Fibroblast of lung (primary cell): ENCODE measurements around the gene GJB3. TPM values are rescaled to one million over a fixed set of nuclear protein-coding genes. Genes with fewer than 3 reads are reported as not detected.

Experiments
- DNase-seq, 2 donors: peaks; one replicate each; pipeline versions ENCODE4 v3.0.0 to v3.0.0-alpha.2; 2010; ENCODE audit warnings: low read depth in 2 of 2
- H2AFZ ChIP-seq: 2 replicates; pipeline ENCODE4 v1.5.1; 2012; ENCODE audit warnings: low read length, control low read depth, inconsistent platforms
- H3K27ac ChIP-seq: 2 replicates; pipeline ENCODE4 v1.5.1; 2011; ENCODE audit warnings: low read length, control low read depth; ENCODE audit not compliant: insufficient read depth
- H3K27me3 ChIP-seq: 2 replicates; pipeline ENCODE4 v1.5.1; 2011; ENCODE audit warnings: mild to moderate bottlenecking, low read length; ENCODE audit not compliant: control insufficient read depth, insufficient read depth
- H3K36me3 ChIP-seq: 2 replicates; pipeline ENCODE4 v1.5.1; 2011; ENCODE audit warnings: low read length; ENCODE audit not compliant: control insufficient read depth, insufficient read depth
- H3K4me1 ChIP-seq: 2 replicates; pipeline ENCODE4 v1.5.1; 2011; ENCODE audit warnings: low read length; ENCODE audit not compliant: control insufficient read depth, insufficient read depth; ENCODE audit errors: extremely low read depth
- H3K4me2 ChIP-seq: 2 replicates; pipeline ENCODE4 v1.5.1; 2011; ENCODE audit warnings: low read length, control low read depth; ENCODE audit not compliant: insufficient read depth; ENCODE audit errors: extremely low read depth
- H3K4me3 ChIP-seq, 4 experiments: fragments of 200-600 bp in 1 of 4; sonication (generic) in 1 of 4; replicated peaks in 1 of 4; 2 replicates each; pipeline ENCODE4 v1.5.1; 2011 to 2016; ENCODE audit warnings: low read length in 4 of 4, low read depth in 3 of 4, mild to moderate bottlenecking in 3 of 4, control low read depth in 2 of 4, inconsistent platforms in 1 of 4, mixed read lengths in 1 of 4; ENCODE audit not compliant: insufficient read depth in 1 of 4; ENCODE audit errors: control extremely low read depth in 1 of 4
- H3K79me2 ChIP-seq: 2 replicates; pipeline ENCODE4 v1.5.1; 2012; ENCODE audit warnings: mild to moderate bottlenecking, low read length, inconsistent platforms; ENCODE audit not compliant: control insufficient read depth, insufficient read depth
- H3K9ac ChIP-seq: 2 replicates; pipeline ENCODE4 v1.5.1; 2011; ENCODE audit warnings: mild to moderate bottlenecking, low read length, control low read depth; ENCODE audit not compliant: insufficient read depth
- H3K9me3 ChIP-seq: 2 replicates; pipeline ENCODE4 v1.5.1; 2012; ENCODE audit warnings: low read depth, low read length; ENCODE audit not compliant: control insufficient read depth, insufficient read depth
- H4K20me1 ChIP-seq: 2 replicates; pipeline ENCODE4 v1.5.1; 2011; ENCODE audit warnings: low read length; ENCODE audit not compliant: control insufficient read depth, insufficient read depth; ENCODE audit errors: extremely low read depth
- CTCF ChIP-seq, 2 donors: IDR thresholded peaks in 1 of 2; conservative IDR thresholded peaks in 1 of 2; 1 replicate in 1 of 2; 2 replicates in 1 of 2; pipeline ENCODE4 v1.5.1; 2011 to 2012; ENCODE audit warnings: low read length in 2 of 2, control low read depth in 1 of 2, inconsistent platforms in 1 of 2, low read depth in 1 of 2, mild to moderate bottlenecking in 1 of 2
- EZH2 ChIP-seq: IDR thresholded peaks from 2 replicates; pipeline ENCODE4 v1.5.1; 2012; ENCODE audit warnings: low read length, control low read depth, mild to moderate bottlenecking; ENCODE audit errors: missing control alignments
- polyA plus RNA-seq, 2 donors: library from polyadenylated mRNA; depleted of rRNA in 1 of 2; stranded (reverse) in 1 of 2; unstranded in 1 of 2; fragments of >200 nt; gene quantifications; 2 replicates each; pipeline ENCODE4 v1.2.1, GENCODE V29; 2011 to 2012; ENCODE audit warnings: missing spikeins in 1 of 2
- total RNA-seq: library from RNA; depleted of rRNA; stranded (reverse); fragments of >200 nt; gene quantifications from 2 replicates; pipeline ENCODE4 v1.2.1, GENCODE V29; 2014

Gene GJB3
- total and polyA plus RNA-seq, 2 donors (not counting 1 experiment from before 2014, with no cell fraction given), result not detected

- no peak for TF ChIP-seq CTCF (conservative IDR thresholded peaks at IDR 0.05 in 1 of 2, IDR thresholded peaks at IDR 0.05 in 1 of 2; ENCODE audit: low read depth in 1 of 2, low read length in 2 of 2)
- TF ChIP-seq EZH2, result no peak
- no peaks in the 10 kb centered on the region for H4K20me1 ChIP-seq
Measured at GRCh38 chr1:34794790-34795180, 13.8 kb downstream of the GJB3 start.

GRCh38 chr1:34795916-34796315 is 14.9 kb downstream of the GJB3 start:
- Histone ChIP-seq H3K79me2 (no peaks in the 10 kb centered on the region), H3K4me1 (no peaks in the 10 kb centered on the region), H3K27me3 (peaks cover 22% of the 10 kb centered on the region), H3K4me2 (no peak overlapping the region), H3K27ac (no peak overlapping the region), H3K9ac (no peak overlapping the region), H2AFZ (no peak overlapping the region), H3K4me3 (no peak overlapping the region), H4K20me1 (no peaks in the 10 kb centered on the region), H3K36me3 (no peaks in the 10 kb centered on the region), H3K9me3 (no peaks in the 10 kb centered on the region)
- DNase-seq, result no peak
- TF ChIP-seq EZH2 (no peak), CTCF (conservative IDR thresholded peaks at IDR 0.05 in 1 of 2, IDR thresholded peaks at IDR 0.05 in 1 of 2; ENCODE audit: low read depth in 1 of 2, low read length in 2 of 2) (no peak)

More at GRCh38 chr1:34794790-34795180, 13.8 kb downstream of the GJB3 start:
- no peak for DNase-seq
- Histone ChIP-seq H3K4me2 (no peak overlapping the region), H3K4me3 (no peak overlapping the region), H3K36me3 (no peaks in the 10 kb centered on the region), H2AFZ (no peak overlapping the region), H3K9ac (no peak overlapping the region), H3K4me1 (no peaks in the 10 kb centered on the region), H3K9me3 (no peaks in the 10 kb centered on the region), H3K27me3 (peaks cover 22% of the 10 kb centered on the region), H3K79me2 (no peaks in the 10 kb centered on the region), H3K27ac (no peak overlapping the region)

GRCh38 chr1:34796990-34797389 is 16.0 kb downstream of the GJB3 start:
- Histone ChIP-seq H3K4me1 (no peaks in the 10 kb centered on the region), H3K9me3 (no peaks in the 10 kb centered on the region), H3K79me2 (no peaks in the 10 kb centered on the region), H3K36me3 (no peaks in the 10 kb centered on the region), H3K4me3 (no peak overlapping the region), H3K27me3 (peaks cover 18% of the 10 kb centered on the region), H2AFZ (no peak overlapping the region), H4K20me1 (no peaks in the 10 kb centered on the region), H3K4me2 (no peak overlapping the region), H3K27ac (no peak overlapping the region), H3K9ac (no peak overlapping the region)
- no peak for DNase-seq
- no peak for TF ChIP-seq EZH2
